ENCODE measurements around the gene GTF3C1.

GTF3C1 gene

DNA sequence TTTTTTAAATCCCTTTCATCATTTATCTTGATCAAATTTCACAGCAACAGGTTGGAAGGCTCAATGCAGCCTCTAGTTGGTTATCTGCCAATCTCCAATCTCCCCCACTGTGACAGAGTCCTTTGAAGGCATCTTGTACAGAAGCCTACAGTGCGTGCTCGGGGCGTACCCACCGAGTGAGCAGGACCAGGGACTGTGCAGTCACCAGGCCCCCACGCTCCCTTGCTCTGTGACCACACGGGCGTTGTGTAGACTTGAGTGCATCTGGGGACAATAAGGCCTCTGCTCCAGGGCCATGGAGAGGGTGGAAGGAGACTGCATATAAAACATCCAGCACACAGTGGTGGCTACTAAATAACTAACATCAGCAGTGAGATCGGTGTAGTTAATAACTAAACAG, 63.4 kb downstream of the GTF3C1 start:
- TF ChIP-seq TAF1 (IDR thresholded peaks at IDR 0.05; ENCODE audit: borderline replicate concordance, insufficient read depth, low read length) (no peak), POLR2AphosphoS5 (IDR thresholded peaks at IDR 0.05; ENCODE audit: low read depth, low read length) (no peak)

GRCh38 chr16:27485811-27486210, 63.9 kb downstream of the GTF3C1 start:
- TF ChIP-seq, protein P1, sequence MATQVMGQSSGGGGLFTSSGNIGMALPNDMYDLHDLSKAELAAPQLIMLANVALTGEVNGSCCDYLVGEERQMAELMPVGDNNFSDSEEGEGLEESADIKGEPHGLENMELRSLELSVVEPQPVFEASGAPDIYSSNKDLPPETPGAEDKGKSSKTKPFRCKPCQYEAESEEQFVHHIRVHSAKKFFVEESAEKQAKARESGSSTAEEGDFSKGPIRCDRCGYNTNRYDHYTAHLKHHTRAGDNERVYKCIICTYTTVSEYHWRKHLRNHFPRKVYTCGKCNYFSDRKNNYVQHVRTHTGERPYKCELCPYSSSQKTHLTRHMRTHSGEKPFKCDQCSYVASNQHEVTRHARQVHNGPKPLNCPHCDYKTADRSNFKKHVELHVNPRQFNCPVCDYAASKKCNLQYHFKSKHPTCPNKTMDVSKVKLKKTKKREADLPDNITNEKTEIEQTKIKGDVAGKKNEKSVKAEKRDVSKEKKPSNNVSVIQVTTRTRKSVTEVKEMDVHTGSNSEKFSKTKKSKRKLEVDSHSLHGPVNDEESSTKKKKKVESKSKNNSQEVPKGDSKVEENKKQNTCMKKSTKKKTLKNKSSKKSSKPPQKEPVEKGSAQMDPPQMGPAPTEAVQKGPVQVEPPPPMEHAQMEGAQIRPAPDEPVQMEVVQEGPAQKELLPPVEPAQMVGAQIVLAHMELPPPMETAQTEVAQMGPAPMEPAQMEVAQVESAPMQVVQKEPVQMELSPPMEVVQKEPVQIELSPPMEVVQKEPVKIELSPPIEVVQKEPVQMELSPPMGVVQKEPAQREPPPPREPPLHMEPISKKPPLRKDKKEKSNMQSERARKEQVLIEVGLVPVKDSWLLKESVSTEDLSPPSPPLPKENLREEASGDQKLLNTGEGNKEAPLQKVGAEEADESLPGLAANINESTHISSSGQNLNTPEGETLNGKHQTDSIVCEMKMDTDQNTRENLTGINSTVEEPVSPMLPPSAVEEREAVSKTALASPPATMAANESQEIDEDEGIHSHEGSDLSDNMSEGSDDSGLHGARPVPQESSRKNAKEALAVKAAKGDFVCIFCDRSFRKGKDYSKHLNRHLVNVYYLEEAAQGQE (IDR thresholded peaks at IDR 0.05; ENCODE audit: insufficient read depth in 1 of 2, low read depth in 2 of 2, low read length in 2 of 2) = no peak
- TF ChIP-seq SIN3A (IDR thresholded peaks at IDR 0.05; ENCODE audit: borderline replicate concordance, insufficient read depth, low read length) (no peak), FOXP2 (optimal IDR thresholded peaks at IDR 0.05; ENCODE audit: borderline replicate concordance, extremely low read depth, extremely low read length, insufficient read depth) (no peak), TAF1 (IDR thresholded peaks at IDR 0.05; ENCODE audit: borderline replicate concordance, insufficient read depth, low read length) (no peak), POLR2AphosphoS5 (IDR thresholded peaks at IDR 0.05; ENCODE audit: low read depth, low read length) (no peak)

GRCh38 chr16:27485126-27485525, 64.6 kb downstream of the GTF3C1 start:
- TF ChIP-seq TAF1 (IDR thresholded peaks at IDR 0.05; ENCODE audit: borderline replicate concordance, insufficient read depth, low read length) = no peak
- no peak for TF ChIP-seq SIN3A (IDR thresholded peaks at IDR 0.05; ENCODE audit: borderline replicate concordance, insufficient read depth, low read length)
- TF ChIP-seq POLR2AphosphoS5 (IDR thresholded peaks at IDR 0.05; ENCODE audit: low read depth, low read length) = no peak
- TF ChIP-seq, protein P1 (IDR thresholded peaks at IDR 0.05; ENCODE audit: insufficient read depth in 1 of 2, low read depth in 2 of 2, low read length in 2 of 2) = no peak

DNA sequence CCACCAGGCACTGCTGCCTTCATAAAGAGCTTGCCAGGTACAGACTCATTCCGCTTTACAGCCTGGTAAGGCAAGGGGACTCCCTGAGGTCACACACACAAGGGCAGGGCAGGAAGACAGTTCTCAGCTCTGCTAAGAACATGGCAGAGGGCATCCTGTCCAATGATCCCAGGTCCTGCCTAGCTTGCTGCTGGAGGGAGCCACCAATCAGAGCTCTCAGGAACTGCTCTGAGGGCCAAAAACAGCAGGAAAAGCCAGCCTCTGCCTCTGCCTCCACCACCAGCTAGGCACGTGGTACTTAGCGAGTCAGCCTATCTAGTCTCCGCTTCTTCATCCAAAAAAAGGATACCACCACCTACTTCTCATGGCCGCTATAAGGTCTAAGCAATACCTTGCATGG, 66.1 kb downstream of the GTF3C1 start:
- no peak for TF ChIP-seq POLR2AphosphoS5 (IDR thresholded peaks at IDR 0.05; ENCODE audit: low read depth, low read length)
- TF ChIP-seq SIN3A (IDR thresholded peaks at IDR 0.05; ENCODE audit: borderline replicate concordance, insufficient read depth, low read length) = no peak
- TF ChIP-seq, protein P1 (IDR thresholded peaks at IDR 0.05; ENCODE audit: insufficient read depth in 1 of 2, low read depth in 2 of 2, low read length in 2 of 2) = no peak
- no peak for TF ChIP-seq FOXP2 (optimal IDR thresholded peaks at IDR 0.05; ENCODE audit: borderline replicate concordance, extremely low read depth, extremely low read length, insufficient read depth)
- no peak for TF ChIP-seq TAF1 (IDR thresholded peaks at IDR 0.05; ENCODE audit: borderline replicate concordance, insufficient read depth, low read length)

- TF ChIP-seq FOXP2 (optimal IDR thresholded peaks at IDR 0.05; ENCODE audit: borderline replicate concordance, extremely low read depth, extremely low read length, insufficient read depth) (no peak), SIN3A (IDR thresholded peaks at IDR 0.05; ENCODE audit: borderline replicate concordance, insufficient read depth, low read length) (no peak), POLR2AphosphoS5 (IDR thresholded peaks at IDR 0.05; ENCODE audit: low read depth, low read length) (no peak), TAF1 (IDR thresholded peaks at IDR 0.05; ENCODE audit: borderline replicate concordance, insufficient read depth, low read length) (no peak)
- TF ChIP-seq, protein P1 (IDR thresholded peaks at IDR 0.05; ENCODE audit: insufficient read depth in 1 of 2, low read depth in 2 of 2, low read length in 2 of 2) = no peak
Measured at GRCh38 chr16:27483088-27483437, 66.7 kb downstream of the GTF3C1 start.

Measured in PFSK-1 (cell line).